DOHH2 (cell line): Measurements from ENCODE around the gene LMNB1.

Source experiments
- CTCF ChIP-seq: fragments of 200-600 bp; sonication (generic); IDR thresholded peaks from one replicate; pipeline ENCODE4 v1.5.1; 2014; ENCODE audit warnings: antibody characterized with exemption, mild to moderate bottlenecking, low read depth, low read length; ENCODE audit not compliant: poor library complexity, severe bottlenecking
- EZH2phosphoT487 ChIP-seq: fragments of 200-600 bp; sonication (generic); IDR thresholded peaks from 2 replicates; pipeline ENCODE4 v1.6.1; 2017; ENCODE audit warnings: borderline replicate concordance, mild to moderate bottlenecking, antibody characterized with exemption, low read length, moderate library complexity, mixed read lengths

GRCh38 chr5:126736141-126736540 is 40.8 kb upstream of the LMNB1 start:
- TF ChIP-seq CTCF (no peak), EZH2phosphoT487 (no peak)
